Fibroblast of skin of right biceps (primary cell): Measurements from ENCODE around the gene FOSL1.
"Not testable (repeated sequence)": the region's sequence is repeated elsewhere in the genome, so short reads cannot be mapped to it uniquely, and the experiment has no call there.

Experiments
- DNase-seq: peaks from one replicate; pipeline ENCODE4 v3.0.0-alpha.2; 2013

The FOSL1 gene

GRCh38 chr11:65849771-65850216 lies 50.4 kb downstream of the FOSL1 start:
- DNase-seq = no peak

- no peak for DNase-seq
Observed at GRCh38 chr11:65849366-65849765, 50.8 kb downstream of the FOSL1 start.

GRCh38 chr11:65848693-65849092 lies 51.5 kb downstream of the FOSL1 start:
- not testable (repeated sequence) for DNase-seq

GRCh38 chr11:65847746-65848145 lies 52.4 kb downstream of the FOSL1 start:
- no peak for DNase-seq

- DNase-seq = no peak
Observed at GRCh38 chr11:65844231-65844872, 55.8 kb downstream of the FOSL1 start.

DNA sequence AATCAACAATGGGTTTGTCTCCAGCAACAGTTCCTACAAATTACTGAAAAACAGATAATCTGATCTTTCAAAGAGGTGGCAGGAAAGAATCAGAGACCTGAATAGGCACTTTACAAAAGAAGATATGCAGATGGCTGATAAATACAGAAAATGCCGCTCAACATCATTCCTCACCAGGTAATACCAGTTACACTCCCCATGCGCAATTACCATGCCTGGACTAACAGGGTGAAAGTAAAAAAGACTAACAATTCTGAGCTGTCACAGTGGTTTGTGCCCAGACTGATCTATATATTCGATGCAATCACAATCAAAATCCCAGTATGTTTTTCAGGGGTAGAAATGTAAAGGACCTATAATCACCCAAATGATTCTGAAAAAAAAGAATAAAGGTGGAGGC lies 56.4 kb downstream of the FOSL1 start:
- no peak for DNase-seq

DNA sequence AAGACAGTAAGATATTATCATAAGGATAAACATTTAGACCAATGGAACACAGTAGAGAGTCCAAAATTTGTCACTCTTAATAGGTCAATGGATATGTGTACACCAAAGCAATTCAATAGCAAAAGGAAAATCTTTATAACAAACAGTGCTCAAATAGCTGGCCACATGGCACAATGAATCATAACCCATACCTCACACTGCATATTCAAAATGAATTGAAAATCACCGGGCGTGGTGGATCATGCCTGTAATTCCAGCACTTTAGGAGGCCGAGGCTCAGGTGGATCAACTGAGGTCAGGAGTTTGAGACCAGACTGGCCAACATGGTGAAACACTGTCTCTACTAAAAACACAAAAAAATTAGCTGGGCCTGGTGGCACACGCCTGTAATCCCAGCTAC lies 58.0 kb downstream of the FOSL1 start:
- no peak for DNase-seq
